Activated T-helper 17 cell treated with anti-CD3 and anti-CD28 coated beads, Interleukin-2, amount 50 U/mL, for 72 hours (primary cell): ENCODE data around the gene IL25. TPM values are rescaled to one million over a fixed set of nuclear protein-coding genes. Genes with fewer than 3 reads are reported as not detected.
"Not testable (repeated sequence)": the region's sequence is repeated elsewhere in the genome, so short reads cannot be mapped to it uniquely, and the experiment has no call there.

Experiments used
- ATAC-seq: fragments of 150-1000 bp; cut with Tn5 transposase; replicated peaks from 2 replicates; pipeline ENCODE4 v1.10.0; 2021; ENCODE audit warnings: mild to moderate bottlenecking, moderate library complexity
- H3K27ac Mint-ChIP-seq: one replicate; pipeline ENCODE4 v1.8.0; 2022; ENCODE audit warnings: mixed read lengths
- H3K27me3 Mint-ChIP-seq: one replicate; pipeline ENCODE4 v1.8.0; 2022; ENCODE audit warnings: mixed read lengths
- H3K36me3 Mint-ChIP-seq: one replicate; pipeline ENCODE4 v1.8.0; 2022; ENCODE audit warnings: low read depth, mild to moderate bottlenecking, mixed read lengths
- H3K4me1 Mint-ChIP-seq: one replicate; pipeline ENCODE4 v1.8.0; 2022; ENCODE audit warnings: mixed read lengths
- H3K4me3 Mint-ChIP-seq: one replicate; pipeline ENCODE4 v1.8.0; 2022; ENCODE audit warnings: mild to moderate bottlenecking, mixed read lengths
- H3K9me3 Mint-ChIP-seq: one replicate; pipeline ENCODE4 v1.8.0; 2022; ENCODE audit warnings: mixed read lengths
- total RNA-seq, 2 donors: library from RNA; stranded (reverse); gene quantifications; one replicate each; pipeline ENCODE4 v1.2.3, GENCODE V29; 2022

IL25 gene
- not detected for total RNA-seq

- Mint-ChIP-seq H3K9me3 (no peaks in the 10 kb centered on the region), H3K4me1 (no peaks in the 10 kb centered on the region), H3K4me3 (no peak within 1 kb of the TSS)
These were observed at the start of gene IL25 for GRCh38 chr14:23372509-23372908. TSS of gene IL25 (plus strand) at chr14:23372809.

GRCh38 chr14:23323838-23324454, 48.7 kb upstream of the IL25 start:
- Mint-ChIP-seq H3K27ac (no peak overlapping the region), H3K27me3 (no peaks in the 10 kb centered on the region), H3K4me3 (no peak overlapping the region), H3K4me1 (peaks cover 17% of the 10 kb centered on the region), H3K36me3 (peaks cover 48% of the 10 kb centered on the region), H3K9me3 (no peaks in the 10 kb centered on the region)
- no peak for ATAC-seq

More at GRCh38 chr14:23372509-23372908, at the start of gene IL25:
- no peak within 1 kb of the TSS for H3K27ac Mint-ChIP-seq
- peaks cover 13% of the 10 kb centered on the region for H3K27me3 Mint-ChIP-seq
- H3K36me3 Mint-ChIP-seq: no peaks in the 10 kb centered on the region
- ATAC-seq: no peak

DNA sequence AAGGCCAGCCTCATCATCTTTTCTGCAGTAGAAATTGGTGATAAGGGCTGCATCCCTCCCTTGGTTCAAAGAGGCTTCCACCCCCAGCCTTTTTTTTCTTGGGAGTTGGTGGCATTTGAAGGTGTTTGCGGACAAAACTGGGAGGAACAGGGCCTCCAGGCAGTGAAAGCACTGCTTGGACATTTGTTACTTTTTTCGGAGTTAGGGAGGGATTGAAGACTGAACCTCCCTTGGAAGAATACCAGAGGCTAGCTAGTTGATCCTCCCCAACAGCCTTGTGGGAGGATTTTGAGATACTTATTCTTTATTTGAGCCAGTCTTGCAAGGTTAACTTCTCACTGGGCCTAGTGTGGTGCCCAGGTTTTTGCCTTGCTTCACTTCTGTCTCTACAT, 48.2 kb upstream of the IL25 start:
- ATAC-seq: no peak
- H3K27ac Mint-ChIP-seq: no peak overlapping the region
- H3K9me3 Mint-ChIP-seq: no peaks in the 10 kb centered on the region
- H3K4me1 Mint-ChIP-seq: peaks cover 17% of the 10 kb centered on the region
- peaks cover 48% of the 10 kb centered on the region for H3K36me3 Mint-ChIP-seq
- no peak overlapping the region for H3K4me3 Mint-ChIP-seq
- no peaks in the 10 kb centered on the region for H3K27me3 Mint-ChIP-seq

DNA sequence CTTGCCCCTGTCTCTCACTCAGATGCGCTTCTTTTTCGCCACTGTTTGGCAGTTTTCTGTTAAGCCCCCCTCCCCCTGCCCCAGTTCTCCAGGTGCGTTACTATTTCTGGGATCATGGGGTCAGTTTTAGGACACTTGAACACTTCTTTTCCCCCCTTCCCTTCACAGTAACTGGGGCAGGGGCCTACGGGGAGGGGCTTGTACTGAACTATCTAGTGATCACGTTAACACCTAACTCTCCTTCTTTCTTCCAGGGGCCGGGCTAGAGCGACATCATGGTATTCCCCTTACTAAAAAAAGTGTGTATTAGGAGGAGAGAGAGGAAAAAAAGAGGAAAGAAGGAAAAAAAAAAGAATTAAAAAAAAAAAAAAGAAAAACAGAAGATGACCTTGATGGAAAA, 47.6 kb upstream of the IL25 start:
- no peak for ATAC-seq
- Mint-ChIP-seq H3K9me3 (no peaks in the 10 kb centered on the region), H3K27me3 (no peaks in the 10 kb centered on the region), H3K4me1 (peaks cover 14% of the 10 kb centered on the region), H3K4me3 (no peak overlapping the region), H3K36me3 (peaks cover 48% of the 10 kb centered on the region), H3K27ac (no peak overlapping the region)

GRCh38 chr14:23325746-23326145, 46.9 kb upstream of the IL25 start:
- not testable (repeated sequence) for H3K9me3 Mint-ChIP-seq, H3K27me3 Mint-ChIP-seq, H3K27ac Mint-ChIP-seq, ATAC-seq, H3K4me3 Mint-ChIP-seq
- Mint-ChIP-seq H3K4me1 (peaks cover 10% of the 10 kb centered on the region), H3K36me3 (peaks cover 48% of the 10 kb centered on the region)

DNA sequence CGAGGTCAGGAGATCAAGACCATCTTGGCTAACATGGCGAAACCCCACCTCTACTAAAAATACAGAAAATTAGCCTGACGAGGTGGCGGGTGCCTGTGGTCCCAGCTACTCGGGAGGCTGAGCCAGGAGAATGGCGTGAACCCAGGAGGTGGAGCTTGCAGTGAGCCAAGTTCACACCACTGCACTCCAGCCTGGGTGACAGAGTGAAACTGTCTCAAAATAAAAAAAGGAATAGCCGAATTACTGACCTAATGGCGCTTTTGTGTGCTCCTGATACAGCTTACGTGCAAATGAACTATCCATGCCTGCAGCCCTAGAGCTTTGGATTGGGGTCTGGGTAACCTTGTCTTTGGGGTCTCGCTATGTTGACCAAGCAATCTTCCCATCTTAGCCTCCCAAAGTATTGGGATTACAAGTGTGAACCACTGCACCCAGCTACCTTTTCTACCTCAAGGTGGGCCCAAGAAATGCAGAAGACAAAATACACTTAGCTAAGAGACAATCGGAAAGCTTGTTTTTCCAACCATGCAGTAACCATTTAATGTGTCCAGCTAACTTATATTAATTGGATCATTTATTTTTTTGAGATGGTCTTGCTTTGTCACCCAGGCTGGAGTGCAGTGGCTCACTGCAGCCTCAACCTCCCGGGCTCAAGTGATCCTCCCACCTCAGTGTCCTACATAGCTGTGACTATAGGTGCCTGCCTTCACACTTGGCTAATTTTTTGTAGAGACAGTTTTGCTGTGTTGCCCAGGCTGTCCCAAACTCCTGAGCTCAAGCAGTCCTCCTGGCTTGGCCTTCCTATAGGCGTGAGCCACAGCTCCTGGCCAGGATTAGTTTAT, 45.9 kb upstream of the IL25 start:
- Mint-ChIP-seq H3K27ac (no peak overlapping the region), H3K4me1 (peaks cover 10% of the 10 kb centered on the region), H3K4me3 (no peak overlapping the region), H3K36me3 (peaks cover 48% of the 10 kb centered on the region), H3K9me3 (no peaks in the 10 kb centered on the region), H3K27me3 (no peaks in the 10 kb centered on the region)
- no peak for ATAC-seq

- Mint-ChIP-seq H3K27me3 (no peaks in the 10 kb centered on the region), H3K9me3 (no peaks in the 10 kb centered on the region), H3K36me3 (peaks cover 34% of the 10 kb centered on the region), H3K27ac (no peak overlapping the region), H3K4me1 (peaks cover 3% of the 10 kb centered on the region), H3K4me3 (no peak overlapping the region)
- ATAC-seq: peak; percentile 89
These were observed 44.5 kb upstream of the IL25 start for GRCh38 chr14:23327947-23328744.

GRCh38 chr14:23335623-23336022, 37.0 kb upstream of the IL25 start:
- ATAC-seq: no peak
- H3K27ac Mint-ChIP-seq: no peak overlapping the region
- H3K4me3 Mint-ChIP-seq: no peak overlapping the region
- peaks cover 8% of the 10 kb centered on the region for H3K27me3 Mint-ChIP-seq
- no peaks in the 10 kb centered on the region for H3K4me1 Mint-ChIP-seq
- no peaks in the 10 kb centered on the region for H3K36me3 Mint-ChIP-seq
- no peaks in the 10 kb centered on the region for H3K9me3 Mint-ChIP-seq

DNA sequence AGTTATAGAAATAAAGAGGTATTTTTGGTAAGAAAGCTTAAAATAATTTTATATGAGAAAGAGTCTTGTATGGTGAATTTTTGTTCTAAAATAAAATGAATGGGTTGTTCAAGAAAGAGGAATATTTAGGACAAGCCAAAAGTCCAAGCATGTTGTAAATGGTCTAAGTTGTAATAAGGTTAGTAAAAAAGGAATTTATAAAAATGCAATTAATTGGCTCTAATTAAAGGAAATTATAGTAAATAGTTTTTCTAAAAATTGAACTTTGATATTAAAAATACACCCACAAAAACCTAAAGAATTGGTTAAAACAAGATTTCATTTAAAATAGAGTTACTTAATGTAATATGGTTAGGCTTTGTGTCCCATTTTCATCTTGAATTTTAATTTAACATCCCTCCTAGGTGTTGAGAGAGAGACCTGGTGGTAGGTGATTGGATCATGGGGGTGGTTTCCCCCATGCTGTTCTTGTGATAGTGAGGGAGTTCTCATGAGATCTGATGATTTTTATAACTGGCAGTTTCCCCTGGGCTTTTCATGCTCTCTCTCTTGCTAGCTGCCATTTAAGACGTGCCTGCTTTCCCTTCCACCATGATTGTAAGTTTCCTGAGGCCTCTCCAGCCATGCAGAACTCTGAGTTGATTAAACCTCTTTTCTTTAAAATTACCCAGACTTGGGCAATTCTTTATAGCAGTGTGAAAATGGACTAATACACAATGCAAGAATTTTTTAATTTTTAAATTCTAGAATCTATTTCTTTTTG, 32.9 kb upstream of the IL25 start:
- H3K27ac Mint-ChIP-seq: no peak overlapping the region
- no peaks in the 10 kb centered on the region for H3K9me3 Mint-ChIP-seq
- no peaks in the 10 kb centered on the region for H3K36me3 Mint-ChIP-seq
- H3K4me1 Mint-ChIP-seq: no peaks in the 10 kb centered on the region
- peaks cover 8% of the 10 kb centered on the region for H3K27me3 Mint-ChIP-seq
- ATAC-seq: no peak
- H3K4me3 Mint-ChIP-seq: no peak overlapping the region

GRCh38 chr14:23344481-23344880, 28.1 kb upstream of the IL25 start:
- no peaks in the 10 kb centered on the region for H3K27me3 Mint-ChIP-seq
- no peak overlapping the region for H3K27ac Mint-ChIP-seq
- no peaks in the 10 kb centered on the region for H3K4me1 Mint-ChIP-seq
- H3K9me3 Mint-ChIP-seq: no peaks in the 10 kb centered on the region
- no peak for ATAC-seq
- no peaks in the 10 kb centered on the region for H3K36me3 Mint-ChIP-seq
- no peak overlapping the region for H3K4me3 Mint-ChIP-seq

DNA sequence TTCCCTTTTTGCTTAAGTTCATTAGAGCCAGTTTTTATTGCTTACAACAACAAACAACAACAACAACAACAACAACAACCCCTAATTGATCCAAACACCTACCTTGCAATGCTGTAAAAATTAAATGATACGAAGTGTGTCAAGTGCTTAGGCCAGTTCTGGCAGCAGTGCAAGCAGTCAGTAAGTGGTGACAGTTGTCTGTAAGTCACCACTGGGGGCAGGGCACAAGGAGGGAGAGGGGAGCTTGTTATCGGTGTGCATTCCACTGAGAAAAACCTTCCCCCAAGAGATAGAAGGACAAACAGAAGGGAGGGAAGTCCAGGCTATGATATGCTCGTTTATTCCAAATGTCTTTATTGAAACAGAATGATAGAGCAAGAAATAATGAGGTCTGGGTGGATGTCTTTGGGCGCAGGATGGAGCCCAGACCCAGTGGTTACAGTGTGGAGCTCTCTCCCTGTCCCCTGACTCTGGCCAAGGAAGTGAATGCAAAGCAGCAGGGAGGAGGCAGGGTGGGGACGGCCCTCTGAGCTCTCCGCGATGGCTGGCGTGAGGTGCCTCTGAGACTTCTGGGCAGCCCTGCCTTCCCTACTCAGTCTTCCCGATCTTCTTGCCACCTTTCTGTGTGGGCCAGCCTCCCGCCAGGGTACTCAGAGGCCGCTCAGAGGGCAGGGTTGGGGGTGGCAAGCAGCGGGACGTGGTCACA, 26.5 kb upstream of the IL25 start:
- Mint-ChIP-seq H3K4me1 (no peaks in the 10 kb centered on the region), H3K27me3 (peaks cover 7% of the 10 kb centered on the region), H3K9me3 (no peaks in the 10 kb centered on the region), H3K4me3 (no peak overlapping the region), H3K27ac (no peak overlapping the region), H3K36me3 (no peaks in the 10 kb centered on the region)
- no peak for ATAC-seq

- Mint-ChIP-seq H3K27me3 (peaks cover 10% of the 10 kb centered on the region), H3K27ac (no peak overlapping the region), H3K4me1 (no peaks in the 10 kb centered on the region), H3K36me3 (no peaks in the 10 kb centered on the region), H3K9me3 (no peaks in the 10 kb centered on the region), H3K4me3 (no peak overlapping the region)
- no peak for ATAC-seq
These were observed 25.8 kb upstream of the IL25 start for GRCh38 chr14:23346693-23347405.
